Left lung (tissue), 10 donors: ENCODE results near the gene BPIFB6. TPM values are rescaled to one million over a fixed set of nuclear protein-coding genes. Genes with fewer than 3 reads are reported as not detected.

ENCODE experiments used
- ATAC-seq: fragments of 200-7000 bp; cut with Tn5 transposase; one replicate; pipeline ENCODE4 v1.9.1; 2020; ENCODE audit warnings: moderate library complexity
- DNase-seq, 4 donors: peaks; one replicate each; pipeline ENCODE4 v3.0.0-alpha.2; 2013 to 2020
- H3K27ac ChIP-seq, 2 donors: fragments of 200-600 bp; sonication (generic) in 1 of 2; one replicate each; pipeline versions ENCODE4 v1.5.0 to v1.8.0; 2020 to 2021
- H3K27me3 ChIP-seq, 2 donors: fragments of 200-600 bp; sonication (generic) in 1 of 2; one replicate each; pipeline versions ENCODE4 v1.5.0 to v1.8.0; 2020 to 2021
- H3K36me3 ChIP-seq, 2 donors: fragments of 200-600 bp; sonication (generic) in 1 of 2; one replicate each; pipeline versions ENCODE4 v1.5.0 to v1.8.0; 2020 to 2021
- H3K4me1 ChIP-seq, 2 donors: fragments of 200-600 bp; one replicate each; pipeline ENCODE4 v1.8.0; 2021
- H3K4me3 ChIP-seq, 2 donors: fragments of 200-600 bp; sonication (generic) in 1 of 2; one replicate each; pipeline versions ENCODE4 v1.5.0 to v1.8.0; 2020 to 2021; ENCODE audit warnings: mild to moderate bottlenecking in 1 of 2
- H3K9me3 ChIP-seq, 2 donors: fragments of 200-600 bp; sonication (generic) in 1 of 2; one replicate each; pipeline versions ENCODE4 v1.5.0 to v1.8.0; 2020 to 2021
- CTCF ChIP-seq, 2 donors: fragments of 200-600 bp; sonication (generic) in 1 of 2; IDR thresholded peaks; one replicate each; pipeline versions ENCODE4 v1.5.0 to v1.8.0; 2021; ENCODE audit warnings: antibody characterized with exemption in 2 of 2
- intact Hi-C, 2 donors: fragments of 100-400 bp; cut with DNase I; formaldehyde crosslinking; loops; one replicate each; pipeline versions ENCODE4 v1.11.2 to v1.14.2; 2022
- polyA plus RNA-seq, 6 donors: library from polyadenylated mRNA; unstranded; fragments of 120-200 nt; gene quantifications; one replicate each; pipeline ENCODE4 v1.2.1, GENCODE V29; 2013; ENCODE audit not compliant: insufficient read length in 6 of 6
- total RNA-seq, 2 donors: library from RNA; stranded (reverse); fragmentation: NEBNext Ultra II Directional; extraction: Animal tissue kit (Norgen Biotek cat#: 25700); gene quantifications; one replicate each; pipeline ENCODE4 v1.2.1, GENCODE V29; 2021
- donor health status: DM: no; HTN: yes; CAD: no.
- donor health status: DM: no; HTN: no; CAD: no.

The BPIFB6 gene
- total and polyA plus RNA-seq, 8 donors: not detected

- H3K4me3 ChIP-seq: no peak overlapping the region
- no peaks in the 10 kb centered on the region for H3K4me1 ChIP-seq
- intact Hi-C loops: no loop called here
- no peak for TF ChIP-seq CTCF (IDR thresholded peaks at IDR 0.05)
- no peaks in the 10 kb centered on the region for H3K36me3 ChIP-seq
- H3K27ac ChIP-seq: no peak overlapping the region
- no peak for DNase-seq
- ATAC-seq: no peak
- peaks cover 0 to 8% of the 10 kb centered on the region in 2 donors for H3K9me3 ChIP-seq
- no peaks in the 10 kb centered on the region for H3K27me3 ChIP-seq
Measured at GRCh38 chr20:32995802-32996201, 35.6 kb upstream of the BPIFB6 start.

GRCh38 chr20:32997431-32997830 lies 34.0 kb upstream of the BPIFB6 start:
- Histone ChIP-seq H3K4me1 (no peaks in the 10 kb centered on the region), H3K27me3 (no peaks in the 10 kb centered on the region), H3K4me3 (no peak overlapping the region), H3K27ac (no peak overlapping the region), H3K36me3 (no peaks in the 10 kb centered on the region), H3K9me3 (peaks cover 0 to 8% of the 10 kb centered on the region in 2 donors)
- ATAC-seq (no peak), DNase-seq (no peak)
- TF ChIP-seq CTCF (IDR thresholded peaks at IDR 0.05): no peak
- intact Hi-C loops: no loop called here

- no peak overlapping the region for H3K4me3 ChIP-seq
- peak in 2 of 4 donors; percentile 7 to 19 for DNase-seq
- H3K27me3 ChIP-seq: no peaks in the 10 kb centered on the region
- ATAC-seq: no peak
- no peaks in the 10 kb centered on the region for H3K36me3 ChIP-seq
- no peak overlapping the region for H3K27ac ChIP-seq
- no peaks in the 10 kb centered on the region for H3K4me1 ChIP-seq
- H3K9me3 ChIP-seq: peaks cover 0 to 8% of the 10 kb centered on the region in 2 donors
- TF ChIP-seq CTCF (IDR thresholded peaks at IDR 0.05): no peak
- intact Hi-C loops: no loop called here
Measured at GRCh38 chr20:32999603-33000250, 31.7 kb upstream of the BPIFB6 start.

- H3K4me1 ChIP-seq: no peaks in the 10 kb centered on the region
- H3K27ac ChIP-seq: no peak overlapping the region
- ATAC-seq (no peak), DNase-seq (no peak)
- peaks cover 0 to 5% of the 10 kb centered on the region in 2 donors for H3K9me3 ChIP-seq
- intact Hi-C loops: no loop called here
- H3K27me3 ChIP-seq: no peaks in the 10 kb centered on the region
- H3K4me3 ChIP-seq: no peak overlapping the region
- no peak for TF ChIP-seq CTCF (IDR thresholded peaks at IDR 0.05)
- H3K36me3 ChIP-seq: no peaks in the 10 kb centered on the region
Measured at GRCh38 chr20:33000802-33001466, 30.5 kb upstream of the BPIFB6 start.

- H3K4me3 ChIP-seq: no peak overlapping the region
- DNase-seq (no peak), ATAC-seq (no peak)
- no peaks in the 10 kb centered on the region for H3K36me3 ChIP-seq
- peaks cover 0 to 5% of the 10 kb centered on the region in 2 donors for H3K9me3 ChIP-seq
- no peak overlapping the region for H3K27ac ChIP-seq
- TF ChIP-seq CTCF (IDR thresholded peaks at IDR 0.05): no peak
- no peaks in the 10 kb centered on the region for H3K4me1 ChIP-seq
- intact Hi-C loops: no loop called here
- no peaks in the 10 kb centered on the region for H3K27me3 ChIP-seq
Measured at GRCh38 chr20:33002087-33002808, 29.2 kb upstream of the BPIFB6 start.
